D721Med (cell line): ENCODE measurements around the gene NCS1.

Source experiments
- DNase-seq: peaks from one replicate; pipeline ENCODE4 v3.0.0; 2011; ENCODE audit warnings: low spot score; ENCODE audit not compliant: insufficient read length
- FAIRE-seq: peaks from 2 replicates; lab custom pipeline; 2011; peaks lifted over from hg19 to GRCh38; lab: Jason Lieb, UNC
- CTCF ChIP-seq: IDR thresholded peaks from 2 replicates; pipeline ENCODE4 v1.5.1; 2012; ENCODE audit warnings: mild to moderate bottlenecking, control low read depth; ENCODE audit not compliant: insufficient read depth; ENCODE audit errors: missing control alignments

The NCS1 gene

GRCh38 chr9:130193103-130193502 lies 20.9 kb downstream of the NCS1 start:
- DNase-seq (no peak), FAIRE-seq (no peak)
- TF ChIP-seq CTCF = no peak

- FAIRE-seq (no peak), DNase-seq (no peak)
- TF ChIP-seq CTCF = no peak
These were observed 21.6 kb downstream of the NCS1 start for GRCh38 chr9:130193531-130194377.

DNA sequence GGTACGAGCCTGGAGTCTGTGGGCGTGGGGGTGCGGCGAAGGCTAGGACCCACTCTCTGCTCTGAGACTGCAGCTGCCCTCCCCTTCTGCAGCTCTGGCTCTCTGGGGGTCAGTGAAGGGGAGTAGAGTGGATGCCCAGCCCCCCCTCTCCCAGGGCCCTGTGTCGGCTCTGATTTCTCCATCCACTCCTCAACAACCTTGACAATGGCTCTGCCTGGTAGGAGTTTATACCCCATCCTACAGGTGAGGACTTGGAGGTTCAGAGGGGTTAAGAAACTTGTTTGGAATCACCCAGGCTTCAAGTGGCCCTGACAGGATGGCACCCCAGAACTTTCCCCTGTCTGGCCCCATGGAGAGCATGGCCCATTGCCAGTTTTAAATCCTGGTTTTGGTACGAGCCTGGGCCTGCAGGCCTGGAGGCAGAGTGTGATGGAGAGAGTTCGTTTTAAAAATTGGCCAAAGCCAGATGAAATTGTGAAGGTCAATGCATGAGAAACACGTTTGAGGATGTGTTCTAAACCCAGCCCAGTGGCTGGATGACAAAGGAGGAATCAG lies 22.3 kb downstream of the NCS1 start:
- no peak for TF ChIP-seq CTCF
- no peak for DNase-seq
- FAIRE-seq = no peak

GRCh38 chr9:130195638-130196037 lies 23.4 kb downstream of the NCS1 start:
- no peak for FAIRE-seq

DNA sequence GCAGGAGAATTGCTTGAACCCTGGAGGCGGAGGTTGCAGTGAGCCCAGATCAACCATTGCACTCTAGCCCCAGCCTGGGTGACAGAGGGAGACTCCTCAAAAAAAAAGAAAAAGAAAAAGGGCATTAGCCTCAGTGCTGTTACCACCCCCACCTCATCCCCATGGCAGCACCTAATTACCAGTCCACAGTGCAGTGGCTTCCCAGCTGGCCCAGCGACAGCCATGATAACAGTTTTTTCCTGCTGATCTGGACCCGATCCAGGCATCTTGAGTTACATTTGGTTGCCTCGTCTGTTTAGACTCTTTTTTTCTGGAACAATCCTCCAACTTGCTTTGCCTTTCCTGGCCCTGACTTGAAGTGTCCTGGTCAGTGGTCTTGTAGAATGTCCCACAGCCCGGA lies 24.4 kb downstream of the NCS1 start:
- FAIRE-seq (no peak), DNase-seq (no peak)

More at GRCh38 chr9:130195638-130196037, 23.4 kb downstream of the NCS1 start:
- DNase-seq = no peak
- TF ChIP-seq CTCF = no peak

GRCh38 chr9:130197386-130197785 lies 25.2 kb downstream of the NCS1 start:
- no peak for TF ChIP-seq CTCF
- DNase-seq = no peak
- FAIRE-seq = no peak

More for the DNA sequence above, 24.4 kb downstream of the NCS1 start:
- TF ChIP-seq CTCF = no peak

DNA sequence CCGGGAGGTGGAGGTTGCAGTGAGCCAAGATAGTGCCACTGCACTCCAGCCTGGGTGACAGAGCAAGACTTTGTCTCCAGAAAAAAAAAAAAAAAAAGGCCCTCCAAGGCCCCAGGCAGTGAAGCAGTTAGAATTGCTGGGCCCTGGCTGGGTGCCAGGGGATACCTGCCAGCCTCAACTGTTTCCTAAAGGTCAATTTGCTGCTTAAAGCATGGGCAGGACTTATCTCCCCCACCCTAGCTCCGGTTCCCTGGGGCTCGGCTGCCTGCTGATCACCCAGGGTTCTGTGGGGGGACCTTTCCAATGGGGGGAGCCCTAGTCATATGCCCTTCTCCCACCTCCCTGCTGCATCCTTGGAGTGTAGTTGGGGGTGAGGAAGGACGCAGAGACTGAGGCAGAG lies 25.7 kb downstream of the NCS1 start:
- no peak for DNase-seq
- FAIRE-seq = no peak

More for the DNA sequence above, 25.7 kb downstream of the NCS1 start:
- TF ChIP-seq CTCF = no peak
